GM12878 (cell line): ENCODE data around the gene ILKAP. TPM values are rescaled to one million over a fixed set of nuclear protein-coding genes. Genes with fewer than 3 reads are reported as not detected.

Experiments used
- BACH1 ChIP-seq: fragments of 450-650 bp; IDR thresholded peaks from 2 replicates; pipeline ENCODE4 v1.6.1; 2017; ENCODE audit warnings: mild to moderate bottlenecking, borderline replicate concordance
- BRCA1 ChIP-seq: IDR thresholded peaks from 2 replicates; pipeline ENCODE4 v1.6.1; 2011; ENCODE audit warnings: low read depth, low read length, improper control_type of control experiment
- CEBPB ChIP-seq, 2 experiments: fragments of 150-350 bp in 1 of 2; IDR thresholded peaks; 2 replicates each; pipeline ENCODE4 v1.6.1; 2012 to 2014; ENCODE audit warnings: low read depth in 2 of 2, low read length in 2 of 2, borderline replicate concordance in 1 of 2, inconsistent platforms in 1 of 2
- CHD1 ChIP-seq: IDR thresholded peaks from 2 replicates; pipeline ENCODE4 v1.6.1; 2012; ENCODE audit warnings: low read depth, low read length, improper control_type of control experiment
- EGR1 ChIP-seq, 2 experiments: IDR thresholded peaks; 1 replicate in 1 of 2; 2 replicates in 1 of 2; pipeline ENCODE4 v1.6.1; 2011 to 2012; ENCODE audit warnings: low read depth in 2 of 2, low read length in 2 of 2, borderline replicate concordance in 1 of 2, mild to moderate bottlenecking in 1 of 2, moderate library complexity in 1 of 2
- ELK1 ChIP-seq: IDR thresholded peaks from 2 replicates; pipeline ENCODE4 v1.6.1; 2012; ENCODE audit warnings: low read depth, low read length, improper control_type of control experiment
- IRF4 ChIP-seq: IDR thresholded peaks from 2 replicates; pipeline ENCODE4 v1.6.1; 2011; ENCODE audit warnings: low read depth, low read length
- NR2F1 ChIP-seq: fragments of 450-650 bp; conservative IDR thresholded peaks from 2 replicates; pipeline ENCODE4 v1.6.1; 2017; ENCODE audit warnings: mild to moderate bottlenecking
- PKNOX1 ChIP-seq: fragments of 450-650 bp; IDR thresholded peaks from 2 replicates; pipeline ENCODE4 v1.6.1; 2016; ENCODE audit warnings: mild to moderate bottlenecking
- POLR2A ChIP-seq: IDR thresholded peaks from 2 replicates; pipeline ENCODE4 v1.6.1; 2011; ENCODE audit warnings: low read depth, mild to moderate bottlenecking, low read length
- RBBP5 ChIP-seq: fragments of 200-600 bp; sonication (generic); conservative IDR thresholded peaks from 2 replicates; pipeline ENCODE4 v1.6.1; 2016
- SREBF1 ChIP-seq: IDR thresholded peaks from 2 replicates; pipeline ENCODE4 v1.6.1; 2012; ENCODE audit warnings: mild to moderate bottlenecking, low read length
- polyA plus RNA-seq, 11 experiments: library from polyadenylated mRNA; depleted of rRNA in 4 of 11; unstranded in 6 of 11; stranded (reverse) in 5 of 11; fragments of >200 nt; fragmentation: Nextera tagmentation in 4 of 11; fragmentation: Illumina TruSeq in 1 of 11; extraction: Ambion mirVana in 4 of 11; extraction: Trizol in 1 of 11; gene quantifications; 1 replicate in 1 of 11; 2 replicates in 10 of 11; pipeline versions ENCODE4 v1.2.1 to v1.2.3, GENCODE V29; 2011 to 2016; ENCODE audit warnings: inconsistent platforms in 2 of 11, missing spikeins in 2 of 11, low read depth in 1 of 11
- total RNA-seq, 4 experiments: library from RNA; depleted of rRNA in 3 of 4; stranded (reverse); fragments of >200 nt in 3 of 4; fragmentation: Illumina TruSeq in 1 of 4; extraction: Trizol in 1 of 4; gene quantifications; 2 replicates each; pipeline versions ENCODE4 v1.2.1 to v1.2.3, GENCODE V29; 2013 to 2021

ILKAP gene
- total and polyA plus RNA-seq, 10 of the 15 experiments (the other 5 are each of a cell fraction or from before 2014, with no cell fraction given) = 4.2 to 65.3 (median 37.3) TPM

- TF ChIP-seq PKNOX1 (no peak), BACH1 (no peak), CEBPB (IDR thresholded peaks at IDR 0.05; ENCODE audit: borderline replicate concordance in 1 of 2, low read depth in 2 of 2, low read length in 2 of 2) (no peak), EGR1 (IDR thresholded peaks at IDR 0.05; ENCODE audit: borderline replicate concordance in 1 of 2, low read depth in 2 of 2, low read length in 2 of 2) (no peak), POLR2A (no peak), IRF4 (no peak), NR2F1 (no peak), CHD1 (no peak), ELK1 (no peak), RBBP5 (no peak), SREBF1 (no peak), BRCA1 (no peak)
Measured at GRCh38 chr2:238161291-238162051, 42.0 kb downstream of the ILKAP start (continued).
